Mesendoderm (in vitro differentiated cells): Measurements from ENCODE around the gene CSF2RB.
A peak's percentile ranks its signal among the peaks of the same experiment; 100 is the strongest.

ENCODE experiments used
- DNase-seq: peaks from one replicate; pipeline ENCODE4 v3.0.0; 2013
- H2AK5ac ChIP-seq: 2 replicates; pipeline ENCODE4 v1.6.1; 2013; ENCODE audit warnings: low read length, inconsistent platforms
- H2BK120ac ChIP-seq: 2 replicates; pipeline ENCODE4 v1.6.1; 2013; ENCODE audit warnings: low read depth, mild to moderate bottlenecking, low read length, moderate library complexity, mixed read lengths
- H2BK15ac ChIP-seq: replicated peaks from 2 replicates; pipeline ENCODE4 v1.6.1; 2013; ENCODE audit warnings: low read depth, mild to moderate bottlenecking, moderate library complexity
- H2BK5ac ChIP-seq: 2 replicates; pipeline ENCODE4 v1.6.1; 2013; ENCODE audit warnings: low read length, inconsistent platforms
- H3K18ac ChIP-seq: 2 replicates; pipeline ENCODE4 v1.6.1; 2013; ENCODE audit warnings: mild to moderate bottlenecking, low read length, mixed read lengths
- H3K23ac ChIP-seq: one replicate; pipeline ENCODE4 v1.6.1; 2013; ENCODE audit warnings: low read length
- H3K27ac ChIP-seq: 2 replicates; pipeline ENCODE4 v1.5.1; 2013; ENCODE audit warnings: low read depth, mild to moderate bottlenecking, inconsistent platforms, low read length, moderate library complexity
- H3K27me3 ChIP-seq: 2 replicates; pipeline ENCODE4 v1.6.1; 2013; ENCODE audit warnings: low read length, control low read depth, mild to moderate bottlenecking, inconsistent platforms; ENCODE audit not compliant: insufficient read depth, poor library complexity
- H3K36me3 ChIP-seq: 2 replicates; pipeline ENCODE4 v1.6.1; 2013; ENCODE audit warnings: low read length, inconsistent platforms; ENCODE audit not compliant: control insufficient read depth, insufficient read depth
- H3K4ac ChIP-seq: one replicate; pipeline ENCODE4 v1.6.1; 2013; ENCODE audit warnings: low read depth, mild to moderate bottlenecking, low read length, moderate library complexity
- H3K4me1 ChIP-seq: 2 replicates; pipeline ENCODE4 v1.6.1; 2013; ENCODE audit warnings: low read depth, low read length, inconsistent platforms; ENCODE audit not compliant: control insufficient read depth
- H3K4me2 ChIP-seq: 2 replicates; pipeline ENCODE4 v1.6.1; 2013; ENCODE audit warnings: low read length
- H3K4me3 ChIP-seq: 2 replicates; pipeline ENCODE4 v1.5.1; 2013; ENCODE audit warnings: mild to moderate bottlenecking, low read length
- H3K56ac ChIP-seq: one replicate; pipeline ENCODE4 v1.6.1; 2013; ENCODE audit warnings: low read length
- H3K79me1 ChIP-seq: 2 replicates; pipeline ENCODE4 v1.6.1; 2013; ENCODE audit warnings: low read length, inconsistent platforms
- H3K79me2 ChIP-seq: 2 replicates; pipeline ENCODE4 v1.6.1; 2013; ENCODE audit warnings: mild to moderate bottlenecking, low read length; ENCODE audit not compliant: control insufficient read depth, insufficient read depth
- H3K9ac ChIP-seq: 2 replicates; pipeline ENCODE4 v1.6.1; 2013; ENCODE audit warnings: low read length, inconsistent platforms
- H4K5ac ChIP-seq: one replicate; pipeline ENCODE4 v1.6.1; 2013; ENCODE audit warnings: low read length
- H4K8ac ChIP-seq: one replicate; pipeline ENCODE4 v1.6.1; 2013; ENCODE audit warnings: low read depth, mild to moderate bottlenecking, control low read depth, low read length, moderate library complexity
- WGBS: extraction: QIAGEN DNeasy Blood & Tissue Kit; methylation state at CpG from one replicate; pipeline ENCODE4 v1.1.7; 2013; ENCODE audit warnings: low lambda C conversion rate, missing lambda C conversion rate; ENCODE audit not compliant: insufficient coverage; ENCODE audit errors: extremely low coverage; 5-methylcytosine and 5-hydroxymethylcytosine counted together

The CSF2RB gene

GRCh38 chr22:36926721-36927435 is 13.4 kb downstream of the CSF2RB start:
- H3K4me2 ChIP-seq: no peak overlapping the region
- H3K4me3 ChIP-seq: no peak overlapping the region
- no peak overlapping the region for H2BK15ac ChIP-seq
- H3K27me3 ChIP-seq: no peaks in the 10 kb centered on the region
- no peak overlapping the region for H3K4ac ChIP-seq
- H4K5ac ChIP-seq: no peak overlapping the region
- H2BK5ac ChIP-seq: no peak overlapping the region
- H2BK120ac ChIP-seq: no peak overlapping the region
- no peak overlapping the region for H2AK5ac ChIP-seq
- H3K23ac ChIP-seq: no peak overlapping the region
- no peak overlapping the region for H3K56ac ChIP-seq
- no peaks in the 10 kb centered on the region for H3K79me1 ChIP-seq
- H4K8ac ChIP-seq: no peak overlapping the region
- no peak overlapping the region for H3K27ac ChIP-seq
- H3K4me1 ChIP-seq: no peaks in the 10 kb centered on the region
- WGBS: no CpG with 5 or more reads among the region's 14 CpGs
- H3K18ac ChIP-seq: no peak overlapping the region
- H3K79me2 ChIP-seq: no peaks in the 10 kb centered on the region
- no peaks in the 10 kb centered on the region for H3K36me3 ChIP-seq
- H3K9ac ChIP-seq: no peak overlapping the region
- no peak for DNase-seq

- no peaks in the 10 kb centered on the region for H3K79me1 ChIP-seq
- H3K9ac ChIP-seq: no peak overlapping the region
- no peak overlapping the region for H3K23ac ChIP-seq
- no peak overlapping the region for H2AK5ac ChIP-seq
- no peak overlapping the region for H3K18ac ChIP-seq
- no peak overlapping the region for H3K56ac ChIP-seq
- no peak overlapping the region for H2BK15ac ChIP-seq
- H3K27me3 ChIP-seq: no peaks in the 10 kb centered on the region
- no peak overlapping the region for H2BK5ac ChIP-seq
- no peak overlapping the region for H4K8ac ChIP-seq
- no peak overlapping the region for H3K4ac ChIP-seq
- no peaks in the 10 kb centered on the region for H3K36me3 ChIP-seq
- no peak overlapping the region for H3K4me3 ChIP-seq
- H3K4me1 ChIP-seq: no peaks in the 10 kb centered on the region
- WGBS: no CpG with 5 or more reads among the region's 3 CpGs
- no peak for DNase-seq
- H3K79me2 ChIP-seq: no peaks in the 10 kb centered on the region
- H2BK120ac ChIP-seq: no peak overlapping the region
- H4K5ac ChIP-seq: no peak overlapping the region
- no peak overlapping the region for H3K4me2 ChIP-seq
- H3K27ac ChIP-seq: no peak overlapping the region
Observed at GRCh38 chr22:36927671-36928070, 14.2 kb downstream of the CSF2RB start.

GRCh38 chr22:36928196-36928595 is 14.8 kb downstream of the CSF2RB start:
- Histone ChIP-seq H2BK15ac (no peak overlapping the region), H4K5ac (no peak overlapping the region), H2BK5ac (no peak overlapping the region), H3K9ac (no peak overlapping the region), H3K79me2 (no peaks in the 10 kb centered on the region), H3K4me3 (no peak overlapping the region), H4K8ac (no peak overlapping the region), H3K27me3 (no peaks in the 10 kb centered on the region), H2BK120ac (no peak overlapping the region), H3K56ac (no peak overlapping the region), H3K4me1 (no peaks in the 10 kb centered on the region), H3K18ac (no peak overlapping the region), H3K79me1 (no peaks in the 10 kb centered on the region), H3K4me2 (no peak overlapping the region), H3K36me3 (no peaks in the 10 kb centered on the region), H2AK5ac (no peak overlapping the region), H3K27ac (no peak overlapping the region), H3K4ac (no peak overlapping the region), H3K23ac (no peak overlapping the region)
- no peak for DNase-seq
- WGBS: no CpG with 5 or more reads among the region's 9 CpGs

GRCh38 chr22:36928786-36929535 is 15.5 kb downstream of the CSF2RB start:
- Histone ChIP-seq H3K79me2 (no peaks in the 10 kb centered on the region), H4K5ac (no peak overlapping the region), H2AK5ac (no peak overlapping the region), H3K56ac (no peak overlapping the region), H3K4me3 (no peak overlapping the region), H3K4me1 (no peaks in the 10 kb centered on the region), H3K18ac (no peak overlapping the region), H3K4me2 (no peak overlapping the region), H3K27me3 (no peaks in the 10 kb centered on the region), H2BK15ac (no peak overlapping the region), H3K23ac (no peak overlapping the region), H3K4ac (no peak overlapping the region), H3K9ac (no peak overlapping the region), H4K8ac (no peak overlapping the region), H2BK5ac (no peak overlapping the region), H3K27ac (no peak overlapping the region), H3K36me3 (no peaks in the 10 kb centered on the region), H3K79me1 (no peaks in the 10 kb centered on the region), H2BK120ac (no peak overlapping the region)
- DNase-seq: peak; percentile 11
- WGBS: no CpG with 5 or more reads among the region's 17 CpGs

- no CpG with 5 or more reads among the region's 10 CpGs for WGBS
- Histone ChIP-seq H3K23ac (no peak overlapping the region), H3K36me3 (no peaks in the 10 kb centered on the region), H2BK120ac (no peak overlapping the region), H3K4me1 (no peaks in the 10 kb centered on the region), H3K4ac (no peak overlapping the region), H4K5ac (no peak overlapping the region), H3K18ac (no peak overlapping the region), H3K79me2 (no peaks in the 10 kb centered on the region), H2BK15ac (no peak overlapping the region), H4K8ac (no peak overlapping the region), H3K4me2 (no peak overlapping the region), H3K27me3 (no peaks in the 10 kb centered on the region), H3K56ac (no peak overlapping the region), H3K9ac (no peak overlapping the region), H2AK5ac (no peak overlapping the region), H3K4me3 (no peak overlapping the region), H2BK5ac (no peak overlapping the region), H3K79me1 (no peaks in the 10 kb centered on the region), H3K27ac (no peak overlapping the region)
- no peak for DNase-seq
Observed at GRCh38 chr22:36929621-36930020, 16.2 kb downstream of the CSF2RB start.
